ENCODE results near the gene C1orf115.
"Not testable (repeated sequence)": the region's sequence is repeated elsewhere in the genome, so short reads cannot be mapped to it uniquely, and the experiment has no call there.

C1orf115 gene

DNA sequence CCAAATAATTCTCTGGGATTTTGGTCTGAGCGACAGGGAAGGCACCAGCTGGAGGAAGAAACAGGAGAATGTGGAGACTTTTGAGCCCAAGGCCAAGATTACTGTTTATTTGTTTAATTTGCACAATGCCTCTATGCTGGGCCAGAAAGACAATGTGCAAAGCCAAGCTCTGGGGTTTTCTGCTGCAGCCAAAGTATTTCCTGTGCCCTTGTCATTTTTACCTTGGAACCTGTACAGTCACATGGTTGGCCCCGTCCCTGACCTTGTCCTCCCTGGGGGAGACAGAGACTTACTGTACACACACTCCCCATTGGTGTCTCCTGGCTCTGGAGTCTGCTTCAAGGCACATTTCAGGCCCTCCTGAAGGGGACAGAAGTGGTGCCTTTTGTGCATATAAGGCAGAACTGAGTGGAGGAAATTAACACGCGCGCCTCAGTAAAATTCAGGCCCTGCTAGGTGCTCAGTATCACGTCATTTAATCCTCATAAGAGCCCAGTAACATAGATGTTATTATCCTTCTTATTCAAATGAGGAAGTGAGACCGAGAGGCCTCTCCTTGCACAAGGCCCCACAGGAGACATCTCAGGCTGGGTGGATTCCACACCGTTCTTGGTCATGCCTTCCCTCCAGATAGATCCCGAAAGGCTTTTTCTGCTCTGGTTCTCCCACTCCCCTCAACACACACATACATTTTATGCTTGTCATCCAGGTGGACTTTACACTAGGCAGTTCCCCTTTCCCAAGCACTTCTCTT is 21.1 kb downstream of the C1orf115 start:
- in situ Hi-C loops (cut with HindIII; ENCODE audit: low pct_unique_long_range_greater_than_20kb, low sequenced_read_pairs), result no loop called here
- DNase-seq (ENCODE audit: low read depth in 1 of 2, low spot score in 1 of 2), result peak in 1 of 2 experiments; percentile 75
- TF ChIP-seq JUND (IDR thresholded peaks at IDR 0.05; ENCODE audit: low read depth), result no peak

DNA sequence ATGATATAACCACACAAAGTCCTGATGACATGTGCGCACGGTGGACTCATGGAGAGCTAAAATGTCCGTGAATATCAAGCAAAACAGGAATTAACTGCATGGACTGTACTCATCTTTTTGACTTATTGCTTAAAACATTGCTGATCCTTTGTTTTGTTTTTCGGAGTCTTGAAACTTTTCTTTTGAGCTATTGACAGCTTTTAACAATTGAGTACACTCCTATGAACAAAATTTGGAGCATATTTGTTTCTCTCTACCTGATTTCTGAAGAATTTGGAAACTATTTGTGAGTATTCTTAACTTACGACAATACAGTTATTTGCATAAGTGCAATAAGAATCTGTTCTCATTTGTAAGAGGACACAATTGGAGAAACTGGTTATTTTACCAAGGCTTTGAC is 25.8 kb downstream of the C1orf115 start:
- in situ Hi-C loops (cut with HindIII; ENCODE audit: low pct_unique_long_range_greater_than_20kb, low sequenced_read_pairs), result not testable (repeated sequence)

GRCh38 chr1:220717800-220718640 is 27.9 kb downstream of the C1orf115 start:
- TF ChIP-seq JUND (IDR thresholded peaks at IDR 0.05; ENCODE audit: low read depth), result no peak
- in situ Hi-C loops (cut with HindIII; ENCODE audit: low pct_unique_long_range_greater_than_20kb, low sequenced_read_pairs), result no loop called here
- no peak for DNase-seq (ENCODE audit: low read depth in 1 of 2, low spot score in 1 of 2)

More for the DNA sequence above, 25.8 kb downstream of the C1orf115 start:
- DNase-seq (ENCODE audit: low read depth in 1 of 2, low spot score in 1 of 2), result not testable (repeated sequence)

GRCh38 chr1:220721266-220721665 is 31.1 kb downstream of the C1orf115 start:
- in situ Hi-C loops (cut with HindIII; ENCODE audit: low pct_unique_long_range_greater_than_20kb, low sequenced_read_pairs); DNase-seq (ENCODE audit: low read depth in 1 of 2, low spot score in 1 of 2): not testable (repeated sequence)

DNA sequence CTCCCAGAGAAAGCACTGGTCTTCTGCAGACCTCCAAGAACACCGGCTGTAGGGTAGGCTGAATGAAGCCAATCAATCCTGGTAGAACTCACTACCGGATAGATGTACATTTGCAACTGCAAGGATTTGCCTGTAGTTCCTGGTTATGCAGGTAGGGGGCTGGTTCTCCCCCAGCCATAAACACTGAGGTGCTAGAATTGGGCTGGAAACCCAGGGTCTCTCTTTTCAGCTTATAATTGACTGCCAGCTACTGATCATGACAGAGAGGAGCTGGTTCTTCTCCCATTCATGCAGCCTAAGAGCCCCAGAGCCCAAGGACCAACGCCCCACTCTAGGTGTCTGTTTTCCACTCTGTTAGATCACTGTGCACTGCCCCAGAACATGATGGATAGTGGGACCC is 36.5 kb downstream of the C1orf115 start:
- DNase-seq (ENCODE audit: low read depth in 1 of 2, low spot score in 1 of 2), result no peak
- in situ Hi-C loops (cut with HindIII; ENCODE audit: low pct_unique_long_range_greater_than_20kb, low sequenced_read_pairs), result no loop called here

DNA sequence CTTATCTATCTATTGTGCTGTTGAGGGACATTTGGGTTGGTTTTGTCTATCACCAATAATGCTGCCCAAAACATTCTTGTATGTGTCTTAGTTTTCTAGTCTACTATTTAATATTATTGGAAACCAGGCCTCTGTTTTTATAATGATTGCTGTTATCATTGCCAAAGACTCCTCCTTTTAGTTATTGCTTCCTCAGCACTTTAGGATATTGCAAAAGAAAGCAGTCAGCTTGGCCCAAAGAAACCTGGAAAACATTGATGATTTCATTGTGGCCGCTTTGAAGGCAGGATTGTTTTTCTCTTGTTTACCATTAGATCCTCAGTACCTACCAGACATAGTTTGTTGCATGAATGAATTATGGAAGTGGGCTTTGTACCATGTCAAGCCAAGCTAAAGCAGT is 37.4 kb downstream of the C1orf115 start:
- no peak for DNase-seq (ENCODE audit: low read depth in 1 of 2, low spot score in 1 of 2)
- in situ Hi-C loops (cut with HindIII; ENCODE audit: low pct_unique_long_range_greater_than_20kb, low sequenced_read_pairs), result no loop called here
- no peak for TF ChIP-seq JUND (IDR thresholded peaks at IDR 0.05; ENCODE audit: low read depth)

More for the DNA sequence above, 36.5 kb downstream of the C1orf115 start:
- TF ChIP-seq JUND (IDR thresholded peaks at IDR 0.05; ENCODE audit: low read depth), result no peak

DNA sequence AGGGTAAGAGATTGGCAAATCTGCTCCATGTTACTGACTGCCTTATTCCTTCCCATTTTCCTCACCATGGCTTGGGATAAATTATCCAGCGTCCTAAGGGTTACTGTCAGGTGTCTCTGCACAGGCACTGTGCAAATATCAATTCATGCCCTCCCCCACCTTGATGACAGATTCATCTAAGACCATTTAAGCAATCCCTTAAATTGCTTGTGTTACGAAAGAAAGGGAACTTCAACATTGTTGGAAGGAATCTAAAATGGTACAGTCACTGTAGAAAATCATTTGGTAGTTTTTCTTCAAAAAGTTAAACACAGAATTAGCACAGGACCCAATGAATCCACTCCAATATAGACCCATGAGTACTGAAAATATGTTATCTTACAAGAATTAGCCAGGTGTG is 40.3 kb downstream of the C1orf115 start:
- no peak for TF ChIP-seq JUND (IDR thresholded peaks at IDR 0.05; ENCODE audit: low read depth)
- DNase-seq (ENCODE audit: low read depth in 1 of 2, low spot score in 1 of 2), result no peak

DNA sequence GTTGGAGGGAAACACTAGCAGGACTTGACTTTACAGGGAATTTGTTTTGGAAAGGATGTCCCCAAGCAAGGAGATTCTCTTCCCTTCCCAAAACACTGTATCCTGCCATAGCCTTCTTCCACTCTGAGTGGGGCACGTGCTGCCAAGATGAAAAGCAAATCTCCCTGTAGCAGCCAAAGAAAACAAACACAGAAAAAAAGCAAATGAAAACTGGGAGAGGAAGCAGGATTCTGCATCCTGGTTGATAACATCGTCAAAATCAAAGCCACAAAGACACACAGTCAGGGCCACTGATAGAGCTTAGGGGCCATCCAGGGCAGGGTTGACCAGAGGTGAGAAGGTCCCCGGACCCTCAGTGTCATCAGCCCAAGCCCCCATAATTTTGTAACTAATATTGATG is 42.0 kb downstream of the C1orf115 start:
- no peak for TF ChIP-seq JUND (IDR thresholded peaks at IDR 0.05; ENCODE audit: low read depth)
- in situ Hi-C loops (cut with HindIII; ENCODE audit: low pct_unique_long_range_greater_than_20kb, low sequenced_read_pairs), result no loop called here

More for the DNA sequence above, 40.3 kb downstream of the C1orf115 start:
- in situ Hi-C loops (cut with HindIII; ENCODE audit: low pct_unique_long_range_greater_than_20kb, low sequenced_read_pairs), result no loop called here

GRCh38 chr1:220732621-220733020 is 42.5 kb downstream of the C1orf115 start:
- DNase-seq (ENCODE audit: low read depth in 1 of 2, low spot score in 1 of 2), result no peak
- in situ Hi-C loops (cut with HindIII; ENCODE audit: low pct_unique_long_range_greater_than_20kb, low sequenced_read_pairs), result no loop called here
- no peak for TF ChIP-seq JUND (IDR thresholded peaks at IDR 0.05; ENCODE audit: low read depth)

More for the DNA sequence above, 42.0 kb downstream of the C1orf115 start:
- no peak for DNase-seq (ENCODE audit: low read depth in 1 of 2, low spot score in 1 of 2)

- in situ Hi-C loops (cut with HindIII; ENCODE audit: low pct_unique_long_range_greater_than_20kb, low sequenced_read_pairs), result no loop called here
- DNase-seq (ENCODE audit: low read depth in 1 of 2, low spot score in 1 of 2), result peak; percentile 35 to 90
- TF ChIP-seq JUND (IDR thresholded peaks at IDR 0.05; ENCODE audit: low read depth), result no peak
Observed at GRCh38 chr1:220733086-220733601, 43.0 kb downstream of the C1orf115 start.

DNA sequence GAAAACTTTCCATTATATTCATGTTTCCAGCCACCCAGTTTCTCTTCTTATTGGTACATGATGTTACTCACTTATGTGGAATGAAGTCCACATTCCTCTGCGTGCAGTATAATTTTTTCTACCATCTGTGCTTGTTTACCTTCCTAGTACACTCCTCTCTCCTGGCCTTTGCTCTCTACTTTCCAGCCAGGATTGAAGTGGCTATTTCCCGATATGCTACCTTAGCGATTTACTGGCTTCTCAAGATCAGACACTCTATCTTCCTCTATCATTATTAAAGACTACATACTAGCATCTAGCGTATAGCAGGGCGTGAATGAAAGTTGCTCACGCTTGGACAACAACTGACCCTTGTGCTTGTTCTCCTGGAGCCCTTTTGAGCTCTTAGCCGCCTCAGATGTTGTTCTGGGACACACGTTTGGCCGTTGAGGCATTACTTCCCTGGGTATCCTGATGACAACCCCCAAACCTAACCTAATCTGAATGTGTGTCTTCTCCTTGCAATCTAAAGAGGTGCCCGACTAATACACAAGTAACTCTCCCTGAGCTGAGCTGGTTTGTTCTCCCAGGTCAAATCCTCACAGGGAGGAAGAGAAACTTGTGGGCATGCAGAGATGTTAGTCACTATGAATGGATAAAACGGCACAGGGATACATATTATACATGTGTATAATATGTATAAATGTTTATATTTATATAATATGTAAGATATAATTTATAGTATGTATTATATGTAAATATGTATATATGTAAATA is 44.6 kb downstream of the C1orf115 start:
- DNase-seq (ENCODE audit: low read depth in 1 of 2, low spot score in 1 of 2), result peak; percentile 40 to 69
- in situ Hi-C loops (cut with HindIII; ENCODE audit: low pct_unique_long_range_greater_than_20kb, low sequenced_read_pairs), result no loop called here

GRCh38 chr1:220736283-220736682 is 46.1 kb downstream of the C1orf115 start:
- DNase-seq (ENCODE audit: low read depth in 1 of 2, low spot score in 1 of 2); in situ Hi-C loops (cut with HindIII; ENCODE audit: low pct_unique_long_range_greater_than_20kb, low sequenced_read_pairs): not testable (repeated sequence)

More for the DNA sequence above, 44.6 kb downstream of the C1orf115 start:
- peak; percentile 53; the same call in 1 of the 2 replicates for TF ChIP-seq JUND (IDR thresholded peaks at IDR 0.05; ENCODE audit: low read depth)

Data from T47D (cell line).